GM19239 (cell line): Measurements from ENCODE around the gene TP53.
"Not testable (repeated sequence)": the region's sequence is repeated elsewhere in the genome, so short reads cannot be mapped to it uniquely, and the experiment has no call there.

Experiments used
- DNase-seq: peaks from one replicate; pipeline ENCODE4 v3.0.0; 2011; ENCODE audit warnings: low spot score; ENCODE audit not compliant: insufficient read length
- FAIRE-seq: peaks from 2 replicates; lab custom pipeline; 2011; peaks lifted over from hg19 to GRCh38; lab: Jason Lieb, UNC

Gene TP53

DNA sequence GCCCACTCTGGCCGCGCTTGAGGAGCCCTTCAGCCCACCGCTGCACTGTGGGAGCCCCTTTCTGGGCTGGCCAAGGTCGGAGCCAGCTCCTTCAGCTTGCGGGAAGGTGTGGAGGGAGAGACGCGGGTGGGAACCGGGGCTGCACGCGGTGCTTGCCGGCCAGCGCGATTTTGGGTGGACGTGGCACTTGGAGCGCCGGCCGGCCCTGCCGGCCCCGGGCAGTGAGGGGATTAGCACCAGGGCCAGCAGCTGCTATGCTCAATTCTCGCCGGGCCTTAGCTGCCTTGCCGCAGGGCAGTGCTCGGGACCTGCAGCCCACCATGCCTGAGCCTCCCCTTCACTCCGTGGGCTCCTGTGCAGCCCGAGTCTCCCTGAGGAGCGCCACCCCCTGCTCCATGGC is 46.5 kb downstream of the TP53 start:
- DNase-seq (no peak), FAIRE-seq (no peak)

DNA sequence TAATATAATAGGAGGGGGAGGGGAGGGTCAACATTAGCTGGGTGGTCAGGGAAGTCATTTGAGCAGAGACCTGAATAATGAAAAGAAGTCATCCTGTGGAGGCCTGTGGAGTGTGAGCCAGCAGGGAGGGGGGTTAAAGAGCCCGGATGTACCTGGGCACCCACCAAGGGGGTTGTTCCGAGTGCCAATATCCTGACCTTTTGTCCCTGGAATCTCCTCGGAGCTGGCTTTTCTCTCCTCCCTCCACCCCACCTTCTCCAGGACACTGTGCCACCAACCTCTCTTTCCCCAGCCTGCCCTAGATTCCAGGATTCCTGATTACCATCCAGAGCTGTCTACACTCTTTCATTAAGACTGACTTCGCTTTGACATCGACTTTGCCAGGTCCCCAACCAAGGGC is 51.1 kb downstream of the TP53 start:
- FAIRE-seq, result no peak
- DNase-seq, result no peak

GRCh38 chr17:7634384-7634783 is 52.9 kb downstream of the TP53 start:
- no peak for DNase-seq

DNA sequence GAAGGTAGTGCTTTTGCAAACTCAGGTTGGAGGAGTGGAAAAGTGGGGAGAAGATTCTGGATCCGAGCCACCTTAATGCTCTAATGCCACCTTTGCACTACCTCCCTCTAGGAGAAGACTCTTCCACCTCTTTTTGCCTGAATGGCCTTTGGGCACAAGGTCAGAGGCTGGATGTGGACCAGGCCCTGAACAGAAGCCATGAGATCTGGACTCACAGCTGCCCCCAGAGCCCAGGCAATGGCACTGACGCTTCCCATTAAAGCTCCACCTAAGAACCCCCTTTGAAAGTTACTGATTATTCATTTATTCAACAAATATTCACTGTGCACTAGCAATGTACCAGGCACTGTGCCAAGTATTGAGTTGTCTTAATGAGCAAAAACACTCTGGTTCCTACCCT is 54.2 kb downstream of the TP53 start:
- FAIRE-seq (no peak), DNase-seq (no peak)

More at GRCh38 chr17:7634384-7634783, 52.9 kb downstream of the TP53 start:
- FAIRE-seq, result no peak

DNA sequence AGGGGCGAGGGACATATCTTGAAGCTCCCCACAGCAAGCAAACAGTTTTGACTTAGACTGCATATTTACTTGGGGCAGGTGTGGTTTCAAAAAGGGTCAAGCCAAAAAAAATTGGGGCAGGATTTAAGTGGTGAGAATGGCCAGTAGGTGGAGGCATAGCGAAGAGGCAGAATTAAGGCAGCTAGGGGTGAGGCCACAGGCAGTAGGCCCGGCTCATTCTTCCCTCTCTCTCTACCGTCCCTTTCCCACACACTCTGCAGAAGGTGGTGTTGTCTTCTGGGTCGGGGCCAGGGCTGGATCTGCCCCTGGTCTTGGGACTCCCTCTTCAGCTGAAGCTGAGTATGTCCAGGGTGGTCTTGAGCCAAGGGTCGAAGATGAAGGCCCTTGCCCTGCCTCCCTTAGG is 54.8 kb downstream of the TP53 start:
- FAIRE-seq (peak; percentile 79), DNase-seq (peak; percentile 54)

DNA sequence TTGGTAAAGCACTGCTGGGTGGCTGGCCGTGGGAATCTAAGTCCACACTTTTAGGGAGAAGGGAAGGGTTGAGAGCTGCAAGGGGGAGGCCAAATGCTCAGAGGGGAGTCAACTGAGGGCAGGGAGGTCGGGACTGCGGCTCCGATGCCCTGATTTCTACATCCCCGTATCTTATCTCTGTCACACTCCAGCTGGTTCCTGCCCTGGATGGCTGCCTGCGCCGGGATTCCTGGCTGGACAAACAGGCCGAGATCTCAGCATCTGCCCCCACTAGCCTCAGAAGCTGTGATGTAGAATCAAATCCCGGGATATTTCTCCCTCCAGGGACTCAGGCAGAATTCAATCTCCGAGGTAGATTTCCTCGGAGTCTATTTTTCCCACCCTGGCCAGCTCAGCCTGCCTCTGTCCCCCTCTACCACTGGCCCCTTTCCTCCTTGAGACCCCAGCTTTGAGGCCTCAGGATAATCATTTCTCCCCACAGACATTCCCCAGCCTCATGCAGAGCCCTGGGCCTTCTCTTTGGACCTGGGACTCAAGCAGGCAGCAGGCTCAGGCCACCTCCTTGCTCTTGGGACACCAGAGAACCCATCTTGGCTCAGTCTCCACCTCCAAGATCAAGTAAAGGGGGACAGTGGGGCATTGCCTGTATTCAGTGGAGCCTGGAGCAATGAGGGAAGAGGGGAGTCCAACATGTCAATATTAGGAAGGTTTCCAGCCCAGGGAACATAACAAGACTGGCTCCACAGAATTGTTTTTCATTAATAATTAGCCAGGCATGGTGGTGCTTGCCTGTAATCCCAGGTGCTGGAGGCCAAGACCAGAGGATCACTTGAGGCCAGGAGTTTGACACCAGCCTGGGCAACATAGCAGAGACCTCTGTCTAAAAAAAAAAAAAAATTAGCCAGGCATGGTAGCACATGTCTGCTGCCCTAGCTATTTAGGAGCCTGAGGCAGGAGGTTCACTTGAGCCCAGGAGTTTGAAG is 55.6 kb downstream of the TP53 start:
- DNase-seq, result no peak
- FAIRE-seq, result no peak

- FAIRE-seq, result no peak
- no peak for DNase-seq
Measured at GRCh38 chr17:7629939-7630571, 57.2 kb downstream of the TP53 start, which contains the start of gene SHBG. TSS of gene SHBG (plus strand) at chr17:7630135. CDS start at chr17:7630173, 38 bp downstream.

DNA sequence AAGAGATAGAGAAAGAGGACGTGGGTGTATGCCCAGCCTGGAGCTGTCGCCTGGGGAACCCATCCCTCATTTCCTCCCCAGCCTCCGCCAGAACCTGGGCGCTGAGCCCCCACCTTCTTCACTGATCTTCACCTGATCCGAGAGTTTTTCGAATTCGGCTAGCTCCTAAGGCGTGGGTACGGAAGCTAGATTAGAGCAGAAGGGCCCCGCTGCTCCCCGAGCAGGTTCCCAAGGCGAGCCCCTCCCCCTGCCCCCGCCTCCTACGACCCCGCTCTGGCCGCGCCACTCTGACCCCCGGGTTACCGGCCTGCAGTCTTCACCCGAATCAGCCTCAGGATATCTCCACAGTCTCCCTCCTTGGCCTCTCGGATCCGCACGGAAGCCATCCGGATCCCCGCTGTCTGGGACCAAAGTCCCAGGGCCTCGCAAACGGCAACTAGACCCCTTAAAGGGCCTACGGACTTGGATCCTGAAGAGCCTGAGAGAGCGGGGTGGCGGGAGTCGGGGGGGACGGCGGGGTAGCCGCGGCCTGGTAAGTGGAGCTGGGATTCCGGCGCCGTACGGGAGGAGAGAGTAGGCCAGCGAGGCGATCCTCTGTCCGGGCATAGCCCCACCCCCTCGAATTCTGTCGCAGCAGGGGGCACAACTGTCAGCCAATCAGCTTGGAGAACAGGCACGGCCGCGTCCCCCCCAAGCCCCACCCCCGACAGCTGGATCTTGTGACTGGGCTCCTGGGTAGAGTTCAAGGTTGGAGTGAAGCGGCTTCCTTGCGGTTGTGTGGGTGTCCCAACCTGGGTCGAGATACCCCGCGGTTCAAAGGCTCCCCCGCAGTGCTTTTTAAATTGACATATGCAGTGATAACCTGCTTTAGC is 59.8 kb downstream of the TP53 start, which contains the start of gene SAT2:
Gene SAT2, minus strand, starts transcription at position 572 of the 872 bp plus-strand sequence. Its CDS starts 186 bp downstream, at position 386.
- FAIRE-seq, result peak; percentile 98

GRCh38 chr17:7626956-7627249 is 60.4 kb downstream of the TP53 start:
- DNase-seq (no peak), FAIRE-seq (no peak)

More for the DNA sequence above, 59.8 kb downstream of the TP53 start, which contains the start of gene SAT2:
- peak; percentile 95 for DNase-seq

- FAIRE-seq, result no peak
- DNase-seq, result no peak
Measured at GRCh38 chr17:7626307-7626706, 61.0 kb downstream of the TP53 start.

GRCh38 chr17:7625749-7626148 is 61.5 kb downstream of the TP53 start:
- not testable (repeated sequence) for FAIRE-seq, DNase-seq

DNA sequence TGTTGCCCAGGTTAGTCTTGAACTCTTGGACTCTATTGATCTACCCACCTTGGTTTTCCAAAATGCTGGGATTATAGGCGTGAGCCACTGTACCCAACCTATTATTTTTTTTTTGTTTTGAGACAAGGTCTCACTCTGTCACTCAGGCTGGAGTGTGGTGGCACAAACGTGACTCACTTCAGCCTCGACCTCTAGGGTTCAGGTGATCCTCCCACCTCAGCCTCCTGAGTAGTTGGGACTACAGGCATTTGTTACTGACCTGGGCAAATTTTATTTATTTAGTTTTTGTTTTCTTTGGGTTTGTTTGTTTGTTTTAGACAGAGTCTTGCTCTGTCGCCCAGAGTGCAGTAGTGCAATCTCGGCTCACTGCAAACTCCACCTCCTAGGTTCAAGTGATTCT is 63.6 kb downstream of the TP53 start:
- no peak for DNase-seq
- FAIRE-seq, result no peak

GRCh38 chr17:7620835-7621234 is 66.5 kb downstream of the TP53 start:
- no peak for FAIRE-seq
- no peak for DNase-seq

DNA sequence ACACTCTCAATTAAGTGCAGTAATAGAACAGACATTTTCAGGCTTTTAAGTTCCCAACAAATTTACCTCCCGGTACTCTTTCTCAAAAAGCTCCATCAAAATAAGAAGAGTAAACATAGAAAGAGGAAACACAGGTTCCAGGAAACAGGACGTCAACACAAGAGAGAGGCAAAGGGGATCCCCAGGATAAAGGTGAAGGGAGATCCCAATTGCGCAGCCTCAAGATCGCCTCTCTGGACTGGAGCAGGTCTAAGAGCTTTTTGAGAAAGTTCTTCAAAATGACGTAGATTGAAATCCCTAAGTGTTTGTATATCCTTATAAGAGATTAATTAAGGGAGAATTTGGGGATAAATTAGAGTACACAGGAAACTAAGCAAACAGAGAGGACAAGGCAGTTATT is 68.7 kb downstream of the TP53 start:
- DNase-seq (no peak), FAIRE-seq (no peak)
